Measurements from ENCODE around the gene RAPGEF4. TPM values are rescaled to one million over a fixed set of nuclear protein-coding genes. Genes with fewer than 3 reads are reported as not detected.

Gene RAPGEF4
- total and polyA plus RNA-seq, 2 of the 13 experiments (the other 11 are each of a cell fraction or from before 2014, with no cell fraction given), result 0.78 to 0.91 TPM

DNA sequence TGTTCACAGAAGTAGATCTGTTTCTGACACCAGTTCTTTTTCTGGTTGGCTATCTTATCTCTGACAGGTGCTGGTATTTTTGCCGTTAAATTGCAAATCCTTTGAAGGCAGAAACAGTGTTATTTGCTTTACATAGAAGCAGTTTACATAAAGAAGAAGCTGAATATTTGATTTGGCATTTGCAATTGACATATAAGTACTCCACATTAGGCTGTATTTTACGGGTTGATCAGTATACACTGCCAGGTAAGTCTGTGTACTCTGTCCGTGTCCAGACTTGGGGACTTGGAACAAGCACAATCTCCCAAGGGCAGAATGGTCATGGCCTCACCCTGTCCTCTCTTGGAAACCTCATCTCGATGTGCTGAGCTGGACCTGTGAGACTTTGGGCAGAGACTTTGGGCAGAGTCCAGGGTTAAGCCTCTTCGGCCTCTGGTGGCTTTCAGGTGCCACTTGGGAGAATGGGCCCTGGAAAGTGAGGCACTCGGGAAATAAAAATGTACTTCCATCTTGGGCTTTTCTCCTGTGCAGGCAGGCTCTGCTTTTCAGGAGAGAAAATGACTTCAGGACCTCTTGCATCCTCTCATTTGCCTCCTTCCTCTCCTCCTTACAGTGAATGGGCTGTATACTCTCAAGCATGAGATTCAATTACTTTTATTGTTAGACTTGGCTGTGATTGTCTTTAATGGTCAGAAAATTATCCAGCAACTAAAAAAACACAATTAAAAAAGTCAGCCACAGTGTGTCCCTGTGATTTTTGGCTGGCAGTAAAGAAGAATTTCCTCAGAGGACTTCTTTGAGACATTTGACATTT, 108.5 kb downstream of the RAPGEF4 start:
- FAIRE-seq (no peak), DNase-seq (ENCODE audit: low spot score) (no peak), ATAC-seq (no peak)
- in situ Hi-C loops (cut with HindIII; ENCODE audit: extremely low pct_ligation_motif_present, low pct_unique_long_range_greater_than_20kb), result no loop called here
- no peak for TF ChIP-seq ZNF552 (CRISPR knock-in tag; IDR thresholded peaks at IDR 0.05; ENCODE audit: borderline replicate concordance)
- TF ChIP-seq ZNF788 (CRISPR knock-in tag; IDR thresholded peaks at IDR 0.05; ENCODE audit: borderline replicate concordance), result no peak
- no peak for TF ChIP-seq JUNB (CRISPR knock-in tag; IDR thresholded peaks at IDR 0.05; ENCODE audit: borderline replicate concordance)
- TF ChIP-seq HNRNPL (IDR thresholded peaks at IDR 0.05; ENCODE audit: low read depth, low read length), result no peak
- TF ChIP-seq ZNF572 (CRISPR knock-in tag; IDR thresholded peaks at IDR 0.05), result no peak
- TF ChIP-seq, protein P1, sequence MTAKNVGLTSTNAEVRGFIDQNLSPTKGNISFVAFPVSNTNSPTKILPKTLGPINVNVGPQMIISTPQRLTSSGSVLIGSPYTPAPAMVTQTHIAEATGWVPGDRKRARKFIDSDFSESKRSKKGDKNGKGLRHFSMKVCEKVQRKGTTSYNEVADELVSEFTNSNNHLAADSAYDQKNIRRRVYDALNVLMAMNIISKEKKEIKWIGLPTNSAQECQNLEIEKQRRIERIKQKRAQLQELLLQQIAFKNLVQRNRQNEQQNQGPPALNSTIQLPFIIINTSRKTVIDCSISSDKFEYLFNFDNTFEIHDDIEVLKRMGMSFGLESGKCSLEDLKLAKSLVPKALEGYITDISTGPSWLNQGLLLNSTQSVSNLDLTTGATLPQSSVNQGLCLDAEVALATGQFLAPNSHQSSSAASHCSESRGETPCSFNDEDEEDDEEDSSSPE (CRISPR knock-in tag; IDR thresholded peaks at IDR 0.05), result no peak
- TF ChIP-seq ZFP36L2 (CRISPR knock-in tag; IDR thresholded peaks at IDR 0.05), result no peak
- TF ChIP-seq CBX1 (IDR thresholded peaks at IDR 0.05; ENCODE audit: low read depth), result no peak
- TF ChIP-seq, protein P2, sequence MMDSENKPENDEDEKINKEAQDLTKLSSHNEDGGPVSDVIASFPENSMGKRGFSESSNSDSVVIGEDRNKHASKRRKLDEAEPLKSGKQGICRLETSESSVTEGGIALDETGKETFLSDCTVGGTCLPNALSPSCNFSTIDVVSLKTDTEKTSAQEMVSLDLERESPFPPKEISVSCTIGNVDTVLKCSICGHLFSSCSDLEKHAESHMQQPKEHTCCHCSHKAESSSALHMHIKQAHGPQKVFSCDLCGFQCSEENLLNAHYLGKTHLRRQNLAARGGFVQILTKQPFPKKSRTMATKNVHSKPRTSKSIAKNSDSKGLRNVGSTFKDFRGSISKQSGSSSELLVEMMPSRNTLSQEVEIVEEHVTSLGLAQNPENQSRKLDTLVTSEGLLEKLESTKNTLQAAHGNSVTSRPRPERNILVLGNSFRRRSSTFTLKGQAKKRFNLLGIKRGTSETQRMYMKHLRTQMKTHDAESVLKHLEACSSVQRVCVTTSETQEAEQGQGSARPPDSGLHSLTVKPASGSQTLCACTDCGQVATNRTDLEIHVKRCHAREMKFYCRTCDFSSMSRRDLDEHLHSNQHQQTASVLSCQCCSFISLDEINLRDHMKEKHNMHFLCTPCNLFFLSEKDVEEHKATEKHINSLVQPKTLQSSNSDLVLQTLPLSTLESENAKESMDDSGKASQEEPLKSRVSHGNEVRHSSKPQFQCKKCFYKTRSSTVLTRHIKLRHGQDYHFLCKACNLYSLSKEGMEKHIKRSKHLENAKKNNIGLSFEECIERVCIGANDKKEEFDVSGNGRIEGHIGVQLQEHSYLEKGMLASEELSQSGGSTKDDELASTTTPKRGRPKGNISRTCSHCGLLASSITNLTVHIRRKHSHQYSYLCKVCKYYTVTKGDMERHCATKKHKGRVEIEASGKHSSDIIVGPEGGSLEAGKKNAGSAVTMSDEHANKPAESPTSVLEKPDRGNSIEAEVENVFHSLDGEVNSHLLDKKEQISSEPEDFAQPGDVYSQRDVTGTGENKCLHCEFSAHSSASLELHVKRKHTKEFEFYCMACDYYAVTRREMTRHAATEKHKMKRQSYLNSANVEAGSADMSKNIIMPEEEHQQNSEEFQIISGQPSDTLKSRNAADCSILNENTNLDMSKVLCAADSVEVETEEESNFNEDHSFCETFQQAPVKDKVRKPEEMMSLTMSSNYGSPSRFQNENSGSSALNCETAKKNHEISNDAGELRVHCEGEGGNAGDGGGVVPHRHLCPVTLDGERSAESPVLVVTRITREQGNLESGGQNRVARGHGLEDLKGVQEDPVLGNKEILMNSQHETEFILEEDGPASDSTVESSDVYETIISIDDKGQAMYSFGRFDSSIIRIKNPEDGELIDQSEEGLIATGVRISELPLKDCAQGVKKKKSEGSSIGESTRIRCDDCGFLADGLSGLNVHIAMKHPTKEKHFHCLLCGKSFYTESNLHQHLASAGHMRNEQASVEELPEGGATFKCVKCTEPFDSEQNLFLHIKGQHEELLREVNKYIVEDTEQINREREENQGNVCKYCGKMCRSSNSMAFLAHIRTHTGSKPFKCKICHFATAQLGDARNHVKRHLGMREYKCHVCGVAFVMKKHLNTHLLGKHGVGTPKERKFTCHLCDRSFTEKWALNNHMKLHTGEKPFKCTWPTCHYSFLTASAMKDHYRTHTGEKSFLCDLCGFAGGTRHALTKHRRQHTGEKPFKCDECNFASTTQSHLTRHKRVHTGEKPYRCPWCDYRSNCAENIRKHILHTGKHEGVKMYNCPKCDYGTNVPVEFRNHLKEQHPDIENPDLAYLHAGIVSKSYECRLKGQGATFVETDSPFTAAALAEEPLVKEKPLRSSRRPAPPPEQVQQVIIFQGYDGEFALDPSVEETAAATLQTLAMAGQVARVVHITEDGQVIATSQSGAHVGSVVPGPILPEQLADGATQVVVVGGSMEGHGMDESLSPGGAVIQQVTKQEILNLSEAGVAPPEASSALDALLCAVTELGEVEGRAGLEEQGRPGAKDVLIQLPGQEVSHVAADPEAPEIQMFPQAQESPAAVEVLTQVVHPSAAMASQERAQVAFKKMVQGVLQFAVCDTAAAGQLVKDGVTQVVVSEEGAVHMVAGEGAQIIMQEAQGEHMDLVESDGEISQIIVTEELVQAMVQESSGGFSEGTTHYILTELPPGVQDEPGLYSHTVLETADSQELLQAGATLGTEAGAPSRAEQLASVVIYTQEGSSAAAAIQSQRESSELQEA (CRISPR knock-in tag; IDR thresholded peaks at IDR 0.05; ENCODE audit: not compliant biosample characterization), result no peak
- Histone ChIP-seq H3K27ac (ENCODE audit: extremely low read length, insufficient read depth, low read length) (no peak overlapping the region), H3K4me3 (replicated peaks in 1 of 3; ENCODE audit: insufficient read depth in 1 of 3, low read depth in 2 of 3, low read length in 3 of 3) (no peak overlapping the region), H3K79me2 (ENCODE audit: insufficient read depth, low read length) (no peaks in the 10 kb centered on the region), H3K9me3 (ENCODE audit: low read length) (no peaks in the 10 kb centered on the region), H3K36me3 (replicated peaks in 1 of 2; ENCODE audit: control insufficient read depth in 1 of 2, insufficient read depth in 2 of 2, low read length in 2 of 2) (no peaks in the 10 kb centered on the region), H3K9ac (ENCODE audit: insufficient read depth, low read depth, low read length) (no peak overlapping the region), H2AFZ (ENCODE audit: low read length) (no peak overlapping the region), H4K20me1 (ENCODE audit: insufficient read depth, low read length) (no peaks in the 10 kb centered on the region), H3K27me3 (ENCODE audit: control insufficient read depth in 1 of 2, insufficient read depth in 2 of 2, low read length in 2 of 2) (peaks cover 0 to 9% of the 10 kb centered on the region in 2 experiments; a peak in 2 of 5 replicates), H3K4me2 (ENCODE audit: low read depth, low read length) (no peak overlapping the region), H3K4me1 (ENCODE audit: insufficient read depth, low read length) (no peaks in the 10 kb centered on the region; the same call in 1 of the 2 replicates)
- intact Hi-C loops (cut with micrococcal nuclease; ENCODE audit: unreplicated experiment), result no loop called here
- ChIA-PET CTCF (ENCODE audit: low intra/inter-chr PET ratio, low total read pairs) (no interaction called here), POLR2A (no interaction called here)
- 4% methylated on average over 6 of the region's 6 CpGs for WGBS (ENCODE audit: low lambda C conversion rate)
- no TSS peak for BruUV-seq (replicated peaks)

Measured in HepG2 (cell line).